ENCODE results near the gene AZI2.

The AZI2 gene

GRCh38 chr3:28347374-28348264, 1.0 kb downstream of the AZI2 start:
- ATAC-seq = no peak
- peak; percentile 8; the same call in 1 of the 2 replicates for TF ChIP-seq ISL1 (CRISPR knock-in tag; IDR thresholded peaks at IDR 0.05)
- TF ChIP-seq, protein P1, sequence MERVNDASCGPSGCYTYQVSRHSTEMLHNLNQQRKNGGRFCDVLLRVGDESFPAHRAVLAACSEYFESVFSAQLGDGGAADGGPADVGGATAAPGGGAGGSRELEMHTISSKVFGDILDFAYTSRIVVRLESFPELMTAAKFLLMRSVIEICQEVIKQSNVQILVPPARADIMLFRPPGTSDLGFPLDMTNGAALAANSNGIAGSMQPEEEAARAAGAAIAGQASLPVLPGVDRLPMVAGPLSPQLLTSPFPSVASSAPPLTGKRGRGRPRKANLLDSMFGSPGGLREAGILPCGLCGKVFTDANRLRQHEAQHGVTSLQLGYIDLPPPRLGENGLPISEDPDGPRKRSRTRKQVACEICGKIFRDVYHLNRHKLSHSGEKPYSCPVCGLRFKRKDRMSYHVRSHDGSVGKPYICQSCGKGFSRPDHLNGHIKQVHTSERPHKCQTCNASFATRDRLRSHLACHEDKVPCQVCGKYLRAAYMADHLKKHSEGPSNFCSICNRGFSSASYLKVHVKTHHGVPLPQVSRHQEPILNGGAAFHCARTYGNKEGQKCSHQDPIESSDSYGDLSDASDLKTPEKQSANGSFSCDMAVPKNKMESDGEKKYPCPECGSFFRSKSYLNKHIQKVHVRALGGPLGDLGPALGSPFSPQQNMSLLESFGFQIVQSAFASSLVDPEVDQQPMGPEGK (CRISPR knock-in tag; IDR thresholded peaks at IDR 0.05; ENCODE audit: borderline replicate concordance) = no peak

DNA sequence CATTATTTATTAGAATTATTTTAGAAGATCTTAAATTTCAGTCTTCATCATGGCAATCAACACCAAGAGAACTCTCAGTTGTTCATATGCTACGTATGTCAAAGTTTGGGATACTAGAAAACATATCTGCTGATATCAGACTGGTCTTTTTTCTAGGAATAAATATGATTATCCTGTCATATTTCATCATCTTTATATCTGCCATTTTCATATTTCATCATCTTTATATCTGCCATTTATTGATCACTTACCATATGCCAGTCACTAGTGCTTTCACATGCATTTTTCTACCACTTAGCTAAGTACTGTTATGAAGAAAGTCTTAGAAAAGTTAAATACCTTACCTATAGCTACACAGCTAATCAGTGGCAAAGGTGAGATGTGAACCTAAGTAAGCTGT, 2.9 kb downstream of the AZI2 start:
- TF ChIP-seq, protein P1 (CRISPR knock-in tag; IDR thresholded peaks at IDR 0.05; ENCODE audit: borderline replicate concordance) = no peak
- no peak for TF ChIP-seq GLIS3 (CRISPR knock-in tag; IDR thresholded peaks at IDR 0.05)
- ATAC-seq = no peak

DNA sequence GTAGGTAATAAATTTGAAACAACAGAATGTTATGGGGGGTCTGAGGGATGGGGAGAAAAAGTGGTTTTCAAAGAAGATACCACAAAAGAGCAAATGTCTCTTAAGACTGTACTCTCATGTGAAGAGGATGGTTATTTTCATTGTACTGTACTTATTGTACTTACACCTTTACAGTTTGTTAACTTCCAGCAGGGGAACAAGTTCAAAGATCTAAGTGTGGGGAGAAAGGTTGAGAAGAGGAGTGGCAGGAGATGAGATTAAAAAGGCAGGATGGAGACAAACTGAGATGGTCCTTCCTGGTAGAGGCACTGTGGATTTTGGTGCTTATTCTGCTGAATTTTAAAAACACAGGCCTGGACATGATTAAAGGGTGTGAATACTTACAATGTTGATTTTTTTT, 5.5 kb downstream of the AZI2 start:
- peak; percentile 12; the same call in 1 of the 3 replicates for ATAC-seq
- TF ChIP-seq POU6F1 (CRISPR knock-in tag; IDR thresholded peaks at IDR 0.05; ENCODE audit: borderline replicate concordance, low read depth) (no peak), ZFP3 (CRISPR knock-in tag; IDR thresholded peaks at IDR 0.05) (no peak), SNAI2 (CRISPR knock-in tag; IDR thresholded peaks at IDR 0.05) (no peak), ESRRG (CRISPR knock-in tag; IDR thresholded peaks at IDR 0.05) (no peak), ZC3H10 (CRISPR knock-in tag; IDR thresholded peaks at IDR 0.05) (no peak), GLIS3 (CRISPR knock-in tag; IDR thresholded peaks at IDR 0.05) (no peak), ZNF70 (CRISPR knock-in tag; IDR thresholded peaks at IDR 0.05) (no peak), PPARA (CRISPR knock-in tag; IDR thresholded peaks at IDR 0.05; ENCODE audit: borderline replicate concordance) (no peak), ZNF565 (CRISPR knock-in tag; conservative IDR thresholded peaks at IDR 0.05; ENCODE audit: low read depth) (no peak), CSDC2 (CRISPR knock-in tag; IDR thresholded peaks at IDR 0.05) (no peak), TOX (CRISPR knock-in tag; IDR thresholded peaks at IDR 0.05; ENCODE audit: borderline replicate concordance) (no peak), ISL1 (CRISPR knock-in tag; IDR thresholded peaks at IDR 0.05) (no peak), OSR1 (CRISPR knock-in tag; IDR thresholded peaks at IDR 0.05) (no peak), TCF4 (CRISPR knock-in tag; IDR thresholded peaks at IDR 0.05; ENCODE audit: borderline replicate concordance) (no peak), RARB (CRISPR knock-in tag; IDR thresholded peaks at IDR 0.05) (no peak)
- TF ChIP-seq, protein P2, sequence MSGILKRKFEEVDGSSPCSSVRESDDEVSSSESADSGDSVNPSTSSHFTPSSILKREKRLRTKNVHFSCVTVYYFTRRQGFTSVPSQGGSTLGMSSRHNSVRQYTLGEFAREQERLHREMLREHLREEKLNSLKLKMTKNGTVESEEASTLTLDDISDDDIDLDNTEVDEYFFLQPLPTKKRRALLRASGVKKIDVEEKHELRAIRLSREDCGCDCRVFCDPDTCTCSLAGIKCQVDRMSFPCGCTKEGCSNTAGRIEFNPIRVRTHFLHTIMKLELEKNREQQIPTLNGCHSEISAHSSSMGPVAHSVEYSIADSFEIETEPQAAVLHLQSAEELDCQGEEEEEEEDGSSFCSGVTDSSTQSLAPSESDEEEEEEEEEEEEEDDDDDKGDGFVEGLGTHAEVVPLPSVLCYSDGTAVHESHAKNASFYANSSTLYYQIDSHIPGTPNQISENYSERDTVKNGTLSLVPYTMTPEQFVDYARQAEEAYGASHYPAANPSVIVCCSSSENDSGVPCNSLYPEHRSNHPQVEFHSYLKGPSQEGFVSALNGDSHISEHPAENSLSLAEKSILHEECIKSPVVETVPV (CRISPR knock-in tag; IDR thresholded peaks at IDR 0.05) = no peak
- TF ChIP-seq, protein P3, sequence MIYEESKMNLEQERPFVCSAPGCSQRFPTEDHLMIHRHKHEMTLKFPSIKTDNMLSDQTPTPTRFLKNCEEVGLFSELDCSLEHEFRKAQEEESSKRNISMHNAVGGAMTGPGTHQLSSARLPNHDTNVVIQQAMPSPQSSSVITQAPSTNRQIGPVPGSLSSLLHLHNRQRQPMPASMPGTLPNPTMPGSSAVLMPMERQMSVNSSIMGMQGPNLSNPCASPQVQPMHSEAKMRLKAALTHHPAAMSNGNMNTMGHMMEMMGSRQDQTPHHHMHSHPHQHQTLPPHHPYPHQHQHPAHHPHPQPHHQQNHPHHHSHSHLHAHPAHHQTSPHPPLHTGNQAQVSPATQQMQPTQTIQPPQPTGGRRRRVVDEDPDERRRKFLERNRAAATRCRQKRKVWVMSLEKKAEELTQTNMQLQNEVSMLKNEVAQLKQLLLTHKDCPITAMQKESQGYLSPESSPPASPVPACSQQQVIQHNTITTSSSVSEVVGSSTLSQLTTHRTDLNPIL (CRISPR knock-in tag; IDR thresholded peaks at IDR 0.05; ENCODE audit: low read depth) = no peak
- TF ChIP-seq, protein P1 (CRISPR knock-in tag; IDR thresholded peaks at IDR 0.05; ENCODE audit: borderline replicate concordance) = no peak
- TF ChIP-seq, protein P4, sequence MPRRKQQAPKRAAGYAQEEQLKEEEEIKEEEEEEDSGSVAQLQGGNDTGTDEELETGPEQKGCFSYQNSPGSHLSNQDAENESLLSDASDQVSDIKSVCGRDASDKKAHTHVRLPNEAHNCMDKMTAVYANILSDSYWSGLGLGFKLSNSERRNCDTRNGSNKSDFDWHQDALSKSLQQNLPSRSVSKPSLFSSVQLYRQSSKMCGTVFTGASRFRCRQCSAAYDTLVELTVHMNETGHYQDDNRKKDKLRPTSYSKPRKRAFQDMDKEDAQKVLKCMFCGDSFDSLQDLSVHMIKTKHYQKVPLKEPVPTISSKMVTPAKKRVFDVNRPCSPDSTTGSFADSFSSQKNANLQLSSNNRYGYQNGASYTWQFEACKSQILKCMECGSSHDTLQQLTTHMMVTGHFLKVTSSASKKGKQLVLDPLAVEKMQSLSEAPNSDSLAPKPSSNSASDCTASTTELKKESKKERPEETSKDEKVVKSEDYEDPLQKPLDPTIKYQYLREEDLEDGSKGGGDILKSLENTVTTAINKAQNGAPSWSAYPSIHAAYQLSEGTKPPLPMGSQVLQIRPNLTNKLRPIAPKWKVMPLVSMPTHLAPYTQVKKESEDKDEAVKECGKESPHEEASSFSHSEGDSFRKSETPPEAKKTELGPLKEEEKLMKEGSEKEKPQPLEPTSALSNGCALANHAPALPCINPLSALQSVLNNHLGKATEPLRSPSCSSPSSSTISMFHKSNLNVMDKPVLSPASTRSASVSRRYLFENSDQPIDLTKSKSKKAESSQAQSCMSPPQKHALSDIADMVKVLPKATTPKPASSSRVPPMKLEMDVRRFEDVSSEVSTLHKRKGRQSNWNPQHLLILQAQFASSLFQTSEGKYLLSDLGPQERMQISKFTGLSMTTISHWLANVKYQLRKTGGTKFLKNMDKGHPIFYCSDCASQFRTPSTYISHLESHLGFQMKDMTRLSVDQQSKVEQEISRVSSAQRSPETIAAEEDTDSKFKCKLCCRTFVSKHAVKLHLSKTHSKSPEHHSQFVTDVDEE (CRISPR knock-in tag; IDR thresholded peaks at IDR 0.05) = no peak

Data from SK-N-SH treated with all-trans-retinoic acid at 6 μM for 48 hours (cell line).